K562 (cell line): ENCODE measurements around the gene POLD2. TPM values are rescaled to one million over a fixed set of nuclear protein-coding genes. Genes with fewer than 3 reads are reported as not detected.

Experiments used
- ATAC-seq: fragments of 200-7000 bp; cut with Tn5 transposase; 3 replicates; pipeline ENCODE4 v1.9.1; 2020; ENCODE audit warnings: moderate library complexity
- BruUV-seq: library from RNA; stranded (reverse); fragments of 400-500 nt; replicated peaks from 2 replicates; lab custom pipeline; 2021; lab: Mats Ljungman, UMichigan
- CTCF ChIA-PET: fragments of 300-600 bp; formaldehyde crosslinking; extraction: SDS; loops from one replicate; lab custom pipeline; 2021; ENCODE audit warnings: low intra/inter-chr PET ratio; lab: Yijun Ruan, JAX
- POLR2A ChIA-PET: fragments of 300-600, 350-650 bp; sonication (Branson Sonifier 250); formaldehyde crosslinking; extraction: SDS; loops from one replicate; lab custom pipeline; 2021; ENCODE audit warnings: antibody characterized with exemption, inconsistent platforms; lab: Yijun Ruan, JAX
- DNase-seq, 4 experiments: peaks; one replicate each; pipeline versions ENCODE4 v3.0.0 to v3.0.0-alpha.2; 2011 to 2018; ENCODE audit warnings: low spot score in 3 of 4, mixed read lengths in 3 of 4; ENCODE audit errors: extremely low read depth in 1 of 4
- FAIRE-seq: peaks from 2 replicates; lab custom pipeline; 2011; peaks lifted over from hg19 to GRCh38; lab: Jason Lieb, UNC
- H2AFZ ChIP-seq: 2 replicates; pipeline ENCODE4 v1.6.0; 2011; ENCODE audit warnings: low read depth, low read length, control low read depth, inconsistent platforms
- H3K27ac ChIP-seq: fragments of 200-600 bp; 3 replicates; pipeline ENCODE4 v1.8.0; 2011; ENCODE audit warnings: low read depth, mild to moderate bottlenecking, control low read depth, inconsistent platforms, low read length, moderate library complexity, mixed read lengths; ENCODE audit errors: extremely low read depth
- H3K27me3 ChIP-seq, 2 experiments: fragments of 300-600 bp in 1 of 2; 2 replicates in 1 of 2; 3 replicates in 1 of 2; pipeline versions ENCODE4 v1.6.0 to v1.8.0; 2011; ENCODE audit warnings: inconsistent platforms in 2 of 2, low read length in 2 of 2, mild to moderate bottlenecking in 1 of 2, mixed read lengths in 1 of 2, moderate library complexity in 1 of 2; ENCODE audit not compliant: control insufficient read depth in 2 of 2, insufficient read depth in 2 of 2
- H3K36me3 ChIP-seq: fragments of 300-600 bp; 3 replicates; pipeline ENCODE4 v1.8.0; 2011; ENCODE audit warnings: mild to moderate bottlenecking, low read length, inconsistent platforms; ENCODE audit not compliant: control insufficient read depth, insufficient read depth
- H3K4me1 ChIP-seq, 2 experiments: fragments of 200-600 bp in 1 of 2; replicated peaks in 1 of 2; 2 replicates in 1 of 2; 3 replicates in 1 of 2; pipeline versions ENCODE4 v1.5.1 to v1.8.0; 2011; ENCODE audit warnings: inconsistent platforms in 2 of 2, low read length in 2 of 2, mild to moderate bottlenecking in 1 of 2, mixed read lengths in 1 of 2, moderate library complexity in 1 of 2; ENCODE audit not compliant: control insufficient read depth in 2 of 2, insufficient read depth in 2 of 2
- H3K4me2 ChIP-seq: 2 replicates; pipeline ENCODE4 v1.6.1; 2011; ENCODE audit warnings: low read length, control low read depth, inconsistent platforms, mixed read lengths; ENCODE audit not compliant: insufficient read depth
- H3K4me3 ChIP-seq: fragments of 200-600 bp; sonication (generic), shearing (Covaris generic); 2 replicates; pipeline ENCODE4 v1.5.1; 2016; ENCODE audit warnings: control low read depth, inconsistent platforms
- H3K79me2 ChIP-seq: fragments of 200-600 bp; 3 replicates; pipeline ENCODE4 v1.8.0; 2011; ENCODE audit warnings: low read length, inconsistent platforms; ENCODE audit not compliant: control insufficient read depth, insufficient read depth
- H3K9ac ChIP-seq, 2 experiments: 2 replicates each; pipeline versions ENCODE4 v1.6.0 to v1.6.1; 2011; ENCODE audit warnings: low read depth in 2 of 2, low read length in 2 of 2, control low read depth in 1 of 2, inconsistent platforms in 1 of 2, mild to moderate bottlenecking in 1 of 2, mixed read lengths in 1 of 2; ENCODE audit not compliant: insufficient read depth in 1 of 2
- H3K9me1 ChIP-seq: one replicate; pipeline ENCODE4 v1.6.0; 2011; ENCODE audit warnings: inconsistent platforms, mild to moderate bottlenecking, low read length, moderate library complexity; ENCODE audit not compliant: control insufficient read depth, insufficient read depth
- H3K9me3 ChIP-seq: replicated peaks from 2 replicates; pipeline ENCODE4 v1.5.1; 2011; ENCODE audit warnings: low read depth, low read length, inconsistent platforms; ENCODE audit not compliant: control insufficient read depth, insufficient read depth
- H4K20me1 ChIP-seq: replicated peaks from 2 replicates; pipeline ENCODE4 v1.6.1; 2011; ENCODE audit warnings: low read length, inconsistent platforms, mixed read lengths; ENCODE audit not compliant: control insufficient read depth, insufficient read depth
- CEBPB ChIP-seq: fragments of 450-650 bp; IDR thresholded peaks from 2 replicates; pipeline ENCODE4 v1.6.1; 2016; ENCODE audit warnings: missing genetic modification characterization, missing compliant biosample characterization
- CTCF ChIP-seq, 3 experiments: IDR thresholded peaks in 2 of 3; conservative IDR thresholded peaks in 1 of 3; 2 replicates each; pipeline ENCODE4 v1.5.1; 2011 to 2012; ENCODE audit warnings: low read length in 3 of 3, mild to moderate bottlenecking in 3 of 3, control low read depth in 2 of 3, improper control_type of control experiment in 1 of 3, inconsistent platforms in 1 of 3, low read depth in 1 of 3, mixed read lengths in 1 of 3, moderate library complexity in 1 of 3; ENCODE audit not compliant: insufficient read depth in 2 of 3
- E4F1 ChIP-seq: fragments of 250-450 bp; sonication (Bioruptor Pico); IDR thresholded peaks from 2 replicates; pipeline ENCODE4 v1.5.0; 2021; ENCODE audit warnings: mild to moderate bottlenecking, borderline replicate concordance
- ETS1 ChIP-seq: conservative IDR thresholded peaks from 2 replicates; pipeline ENCODE4 v1.6.1; 2011; ENCODE audit warnings: low read depth, mild to moderate bottlenecking, low read length; ENCODE audit not compliant: control insufficient read depth
- FOXK2 ChIP-seq, 2 experiments: fragments of 450-650 bp; IDR thresholded peaks in 1 of 2; conservative IDR thresholded peaks in 1 of 2; 2 replicates each; pipeline ENCODE4 v1.6.1; 2016; ENCODE audit warnings: low read depth in 2 of 2, mild to moderate bottlenecking in 1 of 2
- KLF10 ChIP-seq: fragments of 250-450 bp; sonication (Bioruptor Pico); IDR thresholded peaks from 2 replicates; pipeline ENCODE4 v1.6.1; 2021; ENCODE audit warnings: matching md5 sums
- MAZ ChIP-seq, 2 experiments: fragments of 450-650 bp in 1 of 2; sonication (generic) in 1 of 2; formaldehyde crosslinking; IDR thresholded peaks in 1 of 2; conservative IDR thresholded peaks in 1 of 2; 2 replicates each; pipeline versions ENCODE4 v1.4.0 to v1.5.0; 2020; ENCODE audit warnings: mild to moderate bottlenecking in 1 of 2, missing genetic modification reagents in 1 of 2
- PHB2 ChIP-seq: fragments of 450-650 bp; IDR thresholded peaks from 2 replicates; pipeline ENCODE4 v1.6.1; 2017; ENCODE audit warnings: low read depth
- RBM22 ChIP-seq: fragments of 200-400 bp; formaldehyde crosslinking; IDR thresholded peaks from 2 replicates; pipeline ENCODE4 v1.6.1; 2018; ENCODE audit warnings: low read length, low read depth; ENCODE audit not compliant: poor library complexity, severe bottlenecking
- SFPQ ChIP-seq: fragments of 200-400 bp; formaldehyde crosslinking; IDR thresholded peaks from 2 replicates; pipeline ENCODE4 v1.6.1; 2017; ENCODE audit warnings: mild to moderate bottlenecking, low read depth, low read length, moderate library complexity
- SP1 ChIP-seq: sonication (generic); formaldehyde crosslinking; IDR thresholded peaks from 2 replicates; pipeline ENCODE4 v1.8.1; 2022; ENCODE audit warnings: mild to moderate bottlenecking, missing genetic modification reagents
- ZBTB7A ChIP-seq: IDR thresholded peaks from 2 replicates; pipeline ENCODE4 v1.6.1; 2011; ENCODE audit warnings: low read depth, mild to moderate bottlenecking, low read length, moderate library complexity, borderline replicate concordance; ENCODE audit not compliant: control insufficient read depth
- ZFP30 ChIP-seq: fragments of 250-450 bp; sonication (Bioruptor Pico); IDR thresholded peaks from 2 replicates; pipeline ENCODE4 v1.8.0; 2022; ENCODE audit warnings: moderate library complexity, mild to moderate bottlenecking, inconsistent platforms, borderline replicate concordance
- WGBS: fragments of 100-300 bp; shearing (Covaris generic); methylation state at CpG from one replicate; pipeline ENCODE4 v1.1.6; 2016; ENCODE audit warnings: low coverage, mixed read lengths; ENCODE audit not compliant: insufficient coverage; ENCODE audit errors: missing lambda C conversion rate; 5-methylcytosine and 5-hydroxymethylcytosine counted together
- in situ Hi-C: fragments of 300-500 bp; cut with MboI; formaldehyde crosslinking; loops from 4 replicates; pipeline ENCODE4 v1.15.0; 2018; ENCODE audit warnings: inconsistent platforms, mixed read lengths
- intact Hi-C: fragments of 100-400 bp; cut with micrococcal nuclease; formaldehyde crosslinking; loops from 2 replicates; pipeline ENCODE4 v1.14.2; 2022
- polyA plus RNA-seq, 8 experiments: library from polyadenylated mRNA; depleted of rRNA in 4 of 8; stranded (reverse) in 5 of 8; unstranded in 3 of 8; fragments of >200 nt; fragmentation: Nextera tagmentation in 2 of 8; fragmentation: Illumina TruSeq in 1 of 8; extraction: Ambion mirVana in 2 of 8; extraction: Trizol in 1 of 8; gene quantifications; 2 replicates each; pipeline versions ENCODE4 v1.2.1 to v1.2.3, GENCODE V29; 2011 to 2014; ENCODE audit warnings: inconsistent platforms in 1 of 8, missing spikeins in 1 of 8
- total RNA-seq, 7 experiments: library from RNA; depleted of rRNA in 6 of 7; stranded (reverse); fragments of >200 nt in 6 of 7; fragmentation: Illumina TruSeq in 2 of 7; extraction: Trizol in 2 of 7; gene quantifications; 2 replicates each; pipeline versions ENCODE4 v1.2.1 to v1.2.3, GENCODE V29; 2011 to 2021; ENCODE audit warnings: low replicate concordance in 1 of 7

Gene POLD2
- total and polyA plus RNA-seq, 9 of the 15 experiments (the other 6 are each of a cell fraction or from before 2014, with no cell fraction given), result 29.7 to 259 (median 225) TPM

- ChIA-PET POLR2A (no interaction called here), CTCF (no interaction called here)
- in situ Hi-C loops, result no loop called here
- ATAC-seq (no peak), DNase-seq (no peak), FAIRE-seq (no peak)
- H3K4me3 ChIP-seq, result no peak overlapping the region
- no peaks in the 10 kb centered on the region for H3K9me3 ChIP-seq
- H3K36me3 ChIP-seq, result no peaks in the 10 kb centered on the region; the same call in 2 of the 3 replicates
- intact Hi-C loops, result no loop called here
- BruUV-seq, result no TSS peak
- H3K27ac ChIP-seq, result no peak overlapping the region
- H3K9ac ChIP-seq, result no peak overlapping the region
- H3K9me1 ChIP-seq, result no peaks in the 10 kb centered on the region
- H3K27me3 ChIP-seq, result no peaks in the 10 kb centered on the region
- peaks cover 9 to 29% of the 10 kb centered on the region in 2 experiments; a peak in 4 of 5 replicates for H3K4me1 ChIP-seq
- H4K20me1 ChIP-seq, result peaks cover 7% of the 10 kb centered on the region
- H2AFZ ChIP-seq, result no peak overlapping the region; the same call in 1 of the 2 replicates
- no peak overlapping the region for H3K4me2 ChIP-seq
- 43% methylated on average over 2 of the region's 3 CpGs for WGBS
- H3K79me2 ChIP-seq, result no peaks in the 10 kb centered on the region
- TF ChIP-seq PHB2, result no peak
- peak in 1 of 2 experiments; percentile 26; a peak in 1 of 4 replicates for TF ChIP-seq MAZ (CRISPR knock-in tag; conservative IDR thresholded peaks at IDR 0.05 in 1 of 2, IDR thresholded peaks at IDR 0.05 in 1 of 2)
- TF ChIP-seq RBM22, result no peak
- no peak for TF ChIP-seq E4F1
- peak; percentile 46 to 52 (median 50) for TF ChIP-seq CTCF (IDR thresholded peaks at IDR 0.05 in 2 of 3, conservative IDR thresholded peaks at IDR 0.05 in 1 of 3; ENCODE audit: insufficient read depth in 2 of 3, low read depth in 1 of 3, low read length in 3 of 3)
- TF ChIP-seq FOXK2 (conservative IDR thresholded peaks at IDR 0.05 in 1 of 2, IDR thresholded peaks at IDR 0.05 in 1 of 2; ENCODE audit: low read depth in 2 of 2), result no peak
- no peak for TF ChIP-seq ETS1
- peak; percentile 84 for TF ChIP-seq ZBTB7A
- 0 out of 2 replicates have a peak, but pooled peaks have one; percentile 7 for TF ChIP-seq CEBPB
- TF ChIP-seq ZFP30 (CRISPR knock-in tag), result no peak
- no peak for TF ChIP-seq KLF10 (CRISPR knock-in tag)
- TF ChIP-seq SP1 (CRISPR knock-in tag), result no peak
- TF ChIP-seq SFPQ, result no peak
Observed at GRCh38 chr7:44085546-44085945, 37.8 kb downstream of the POLD2 start.
